HepG2 (cell line): Measurements from ENCODE around the gene EDN3. TPM values are rescaled to one million over a fixed set of nuclear protein-coding genes. Genes with fewer than 3 reads are reported as not detected.

Source experiments
- ATAC-seq: fragments of 200-7000 bp; cut with Tn5 transposase; 3 replicates; pipeline ENCODE4 v1.9.1; 2020; ENCODE audit warnings: mild to moderate bottlenecking, moderate library complexity
- BruUV-seq: library from RNA; stranded (reverse); fragments of 400-500 nt; replicated peaks from 2 replicates; lab custom pipeline; 2021; lab: Mats Ljungman, UMichigan
- CTCF ChIA-PET: fragments of 300-600 bp; formaldehyde crosslinking; extraction: SDS; loops from one replicate; lab custom pipeline; 2021; ENCODE audit warnings: low total read pairs, inconsistent platforms, low intra/inter-chr PET ratio; lab: Yijun Ruan, JAX
- POLR2A ChIA-PET: fragments of 350-600 bp; sonication (Branson Sonifier 250); formaldehyde crosslinking; loops from one replicate; lab custom pipeline; 2020; ENCODE audit warnings: antibody characterized with exemption, inconsistent platforms; lab: Yijun Ruan, JAX
- DNase-seq: peaks from one replicate; pipeline ENCODE4 v3.0.0-alpha.2; 2015; ENCODE audit warnings: low spot score
- FAIRE-seq: peaks from 3 replicates; lab custom pipeline; 2011; peaks lifted over from hg19 to GRCh38; lab: Jason Lieb, UNC
- H2AFZ ChIP-seq: one replicate; pipeline ENCODE4 v1.6.1; 2011; ENCODE audit warnings: low read length, inconsistent platforms
- H3K27ac ChIP-seq: fragments of 300-600 bp; 3 replicates; pipeline ENCODE4 v1.8.0; 2011; ENCODE audit warnings: mixed run types, mild to moderate bottlenecking, mixed read lengths, low read length, inconsistent platforms; ENCODE audit not compliant: insufficient read depth; ENCODE audit errors: extremely low read length
- H3K27me3 ChIP-seq, 2 experiments: fragments of 200-600 bp in 1 of 2; 2 replicates in 1 of 2; 3 replicates in 1 of 2; pipeline versions ENCODE4 v1.6.0 to v1.8.0; 2011; ENCODE audit warnings: low read length in 2 of 2, mild to moderate bottlenecking in 2 of 2, moderate library complexity in 2 of 2, inconsistent platforms in 1 of 2; ENCODE audit not compliant: insufficient read depth in 2 of 2, control insufficient read depth in 1 of 2
- H3K36me3 ChIP-seq, 2 experiments: fragments of 200-600 bp in 1 of 2; replicated peaks in 1 of 2; 2 replicates in 1 of 2; 3 replicates in 1 of 2; pipeline versions ENCODE4 v1.5.1 to v1.8.0; 2011; ENCODE audit warnings: low read length in 2 of 2, inconsistent platforms in 1 of 2; ENCODE audit not compliant: insufficient read depth in 2 of 2, control insufficient read depth in 1 of 2
- H3K4me1 ChIP-seq: 2 replicates; pipeline ENCODE4 v1.5.1; 2012; ENCODE audit warnings: low read length, inconsistent platforms; ENCODE audit not compliant: insufficient read depth
- H3K4me2 ChIP-seq: 2 replicates; pipeline ENCODE4 v1.6.0; 2011; ENCODE audit warnings: low read depth, low read length, inconsistent platforms
- H3K4me3 ChIP-seq, 3 experiments: fragments of 200-600 bp in 1 of 3; sonication (generic), shearing (Covaris generic) in 1 of 3; replicated peaks in 1 of 3; 2 replicates each; pipeline ENCODE4 v1.5.1; 2011 to 2016; ENCODE audit warnings: low read length in 3 of 3, inconsistent platforms in 2 of 3, low read depth in 2 of 3, mild to moderate bottlenecking in 2 of 3, control low read depth in 1 of 3, mixed read lengths in 1 of 3; ENCODE audit not compliant: insufficient read depth in 1 of 3
- H3K79me2 ChIP-seq: one replicate; pipeline ENCODE4 v1.6.1; 2011; ENCODE audit warnings: low read length, inconsistent platforms; ENCODE audit not compliant: insufficient read depth
- H3K9ac ChIP-seq: 2 replicates; pipeline ENCODE4 v1.6.0; 2011; ENCODE audit warnings: mild to moderate bottlenecking, low read depth, low read length, inconsistent platforms; ENCODE audit not compliant: insufficient read depth
- H3K9me3 ChIP-seq: 2 replicates; pipeline ENCODE4 v1.5.1; 2012; ENCODE audit warnings: mild to moderate bottlenecking, low read length
- H4K20me1 ChIP-seq: 2 replicates; pipeline ENCODE4 v1.6.0; 2011; ENCODE audit warnings: inconsistent platforms, mild to moderate bottlenecking, low read length, moderate library complexity; ENCODE audit not compliant: insufficient read depth
- ADNP ChIP-seq: sonication (generic); formaldehyde crosslinking; IDR thresholded peaks from 2 replicates; pipeline ENCODE4 v1.4.0; 2020; ENCODE audit warnings: missing genetic modification reagents
- CREB1 ChIP-seq, 2 experiments: fragments of 450-650 bp in 1 of 2; IDR thresholded peaks; 2 replicates each; pipeline ENCODE4 v1.6.1; 2016 to 2017; ENCODE audit warnings: control low read depth in 1 of 2, mild to moderate bottlenecking in 1 of 2, missing compliant biosample characterization in 1 of 2, missing genetic modification characterization in 1 of 2
- WIZ ChIP-seq: sonication (generic); formaldehyde crosslinking; IDR thresholded peaks from 2 replicates; pipeline ENCODE4 v1.5.1; 2020; ENCODE audit warnings: mild to moderate bottlenecking, missing genetic modification reagents
- ZNF564 ChIP-seq: sonication (generic); formaldehyde crosslinking; IDR thresholded peaks from 2 replicates; pipeline ENCODE4 v1.8.1; 2023; ENCODE audit warnings: mild to moderate bottlenecking, missing genetic modification reagents
- ZNF570 ChIP-seq: sonication (generic); formaldehyde crosslinking; IDR thresholded peaks from 2 replicates; pipeline ENCODE4 v1.4.0; 2020; ENCODE audit warnings: mild to moderate bottlenecking, missing genetic modification reagents, borderline replicate concordance
- ZNF776 ChIP-seq: sonication (generic); formaldehyde crosslinking; IDR thresholded peaks from 2 replicates; pipeline ENCODE4 v1.4.0; 2020; ENCODE audit warnings: mild to moderate bottlenecking, missing genetic modification reagents
- ZSCAN29 ChIP-seq: sonication (generic); formaldehyde crosslinking; conservative IDR thresholded peaks from 2 replicates; pipeline ENCODE4 v1.4.0; 2020; ENCODE audit warnings: mild to moderate bottlenecking, missing genetic modification reagents
- WGBS: methylation state at CpG from one replicate; pipeline ENCODE4 v1.1.6; 2017; ENCODE audit warnings: low lambda C conversion rate; 5-methylcytosine and 5-hydroxymethylcytosine counted together
- in situ Hi-C: cut with HindIII; loops from 2 replicates; pipeline ENCODE4 v1.10.0; 2017; ENCODE audit warnings: low pct_unique_long_range_greater_than_20kb; ENCODE audit not compliant: extremely low pct_ligation_motif_present
- intact Hi-C: fragments of 100-400 bp; cut with micrococcal nuclease; formaldehyde crosslinking; loops from one replicate; pipeline ENCODE4 v1.10.0; 2022; ENCODE audit not compliant: unreplicated experiment
- polyA plus RNA-seq, 8 experiments: library from polyadenylated mRNA; depleted of rRNA in 3 of 8; stranded (reverse) in 7 of 8; unstranded in 1 of 8; fragments of >200 nt; fragmentation: Illumina TruSeq in 4 of 8; extraction: Trizol in 4 of 8; gene quantifications; 2 replicates each; pipeline versions ENCODE4 v1.2.1 to v1.2.3, GENCODE V29; 2011 to 2016; ENCODE audit warnings: low read depth in 4 of 8, missing spikeins in 1 of 8, mixed read lengths in 1 of 8; ENCODE audit not compliant: insufficient read depth in 1 of 8
- total RNA-seq, 5 experiments: library from RNA; depleted of rRNA; stranded (reverse); fragments of >200 nt; fragmentation: Illumina TruSeq; extraction: Trizol; gene quantifications; 2 replicates each; pipeline ENCODE4 v1.2.3, GENCODE V29; 2016; ENCODE audit warnings: low read depth in 1 of 5
- TF ChIP-seq, protein P1 (sequence below): sonication (generic); formaldehyde crosslinking; IDR thresholded peaks from 2 replicates; pipeline ENCODE4 v1.4.0; 2020; ENCODE audit warnings: mild to moderate bottlenecking, missing genetic modification reagents

EDN3 gene
- total and polyA plus RNA-seq, 2 of the 13 experiments (the other 11 are each of a cell fraction or from before 2014, with no cell fraction given) = not detected

- TF ChIP-seq WIZ (no peak), ZSCAN29 (CRISPR knock-in tag) (no peak), ADNP (CRISPR knock-in tag) (no peak), ZNF776 (no peak), ZNF564 (CRISPR knock-in tag) (no peak)
- TF ChIP-seq, protein P1, sequence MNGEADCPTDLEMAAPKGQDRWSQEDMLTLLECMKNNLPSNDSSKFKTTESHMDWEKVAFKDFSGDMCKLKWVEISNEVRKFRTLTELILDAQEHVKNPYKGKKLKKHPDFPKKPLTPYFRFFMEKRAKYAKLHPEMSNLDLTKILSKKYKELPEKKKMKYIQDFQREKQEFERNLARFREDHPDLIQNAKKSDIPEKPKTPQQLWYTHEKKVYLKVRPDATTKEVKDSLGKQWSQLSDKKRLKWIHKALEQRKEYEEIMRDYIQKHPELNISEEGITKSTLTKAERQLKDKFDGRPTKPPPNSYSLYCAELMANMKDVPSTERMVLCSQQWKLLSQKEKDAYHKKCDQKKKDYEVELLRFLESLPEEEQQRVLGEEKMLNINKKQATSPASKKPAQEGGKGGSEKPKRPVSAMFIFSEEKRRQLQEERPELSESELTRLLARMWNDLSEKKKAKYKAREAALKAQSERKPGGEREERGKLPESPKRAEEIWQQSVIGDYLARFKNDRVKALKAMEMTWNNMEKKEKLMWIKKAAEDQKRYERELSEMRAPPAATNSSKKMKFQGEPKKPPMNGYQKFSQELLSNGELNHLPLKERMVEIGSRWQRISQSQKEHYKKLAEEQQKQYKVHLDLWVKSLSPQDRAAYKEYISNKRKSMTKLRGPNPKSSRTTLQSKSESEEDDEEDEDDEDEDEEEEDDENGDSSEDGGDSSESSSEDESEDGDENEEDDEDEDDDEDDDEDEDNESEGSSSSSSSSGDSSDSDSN (CRISPR knock-in tag) = no peak
These were observed 20.6 kb downstream of the EDN3 start (continued) for GRCh38 chr20:59320854-59321647.

- intact Hi-C loops = no loop called here
- FAIRE-seq = no peak
- no peak overlapping the region for H3K27ac ChIP-seq
- peak; percentile 67 for TF ChIP-seq CREB1 (IDR thresholded peaks at IDR 0.05)
- TF ChIP-seq CREB1 (CRISPR knock-in tag; IDR thresholded peaks at IDR 0.05) = no peak
- TF ChIP-seq ZNF570 (CRISPR knock-in tag) = no peak
- H3K9me3 ChIP-seq = no peaks in the 10 kb centered on the region
- BruUV-seq = no TSS peak
- no peak overlapping the region for H3K4me2 ChIP-seq
- in situ Hi-C loops = no loop called here
- ChIA-PET POLR2A (no interaction called here), CTCF (no interaction called here)
- no peak overlapping the region for H2AFZ ChIP-seq
- no peak overlapping the region for H3K4me3 ChIP-seq
- DNase-seq = no peak
- H3K4me1 ChIP-seq = 0 out of 2 replicates have a peak, but pooled peaks cover 7% of the 10 kb centered on the region
- H3K79me2 ChIP-seq = no peaks in the 10 kb centered on the region
- 33% methylated on average over 9 of the region's 9 CpGs for WGBS
- H3K9ac ChIP-seq = no peak overlapping the region
- no peaks in the 10 kb centered on the region for H3K36me3 ChIP-seq
- H4K20me1 ChIP-seq = no peaks in the 10 kb centered on the region
- ATAC-seq = no peak
- H3K27me3 ChIP-seq = peaks cover 14 to 70% of the 10 kb centered on the region in 2 experiments
These were observed 21.7 kb downstream of the EDN3 start for GRCh38 chr20:59322081-59322480.
